HG03108 (cell line): Measurements from ENCODE around the gene NOC2L.
"Not testable (repeated sequence)": the region's sequence is repeated elsewhere in the genome, so short reads cannot be mapped to it uniquely, and the experiment has no call there.

ENCODE experiments used
- ATAC-seq: cut with Tn5 transposase; IDR thresholded peaks from one replicate; pipeline ENCODE4 v1.9.1; 2021; ENCODE audit warnings: moderate library complexity; ENCODE audit not compliant: unreplicated experiment

Gene NOC2L

DNA sequence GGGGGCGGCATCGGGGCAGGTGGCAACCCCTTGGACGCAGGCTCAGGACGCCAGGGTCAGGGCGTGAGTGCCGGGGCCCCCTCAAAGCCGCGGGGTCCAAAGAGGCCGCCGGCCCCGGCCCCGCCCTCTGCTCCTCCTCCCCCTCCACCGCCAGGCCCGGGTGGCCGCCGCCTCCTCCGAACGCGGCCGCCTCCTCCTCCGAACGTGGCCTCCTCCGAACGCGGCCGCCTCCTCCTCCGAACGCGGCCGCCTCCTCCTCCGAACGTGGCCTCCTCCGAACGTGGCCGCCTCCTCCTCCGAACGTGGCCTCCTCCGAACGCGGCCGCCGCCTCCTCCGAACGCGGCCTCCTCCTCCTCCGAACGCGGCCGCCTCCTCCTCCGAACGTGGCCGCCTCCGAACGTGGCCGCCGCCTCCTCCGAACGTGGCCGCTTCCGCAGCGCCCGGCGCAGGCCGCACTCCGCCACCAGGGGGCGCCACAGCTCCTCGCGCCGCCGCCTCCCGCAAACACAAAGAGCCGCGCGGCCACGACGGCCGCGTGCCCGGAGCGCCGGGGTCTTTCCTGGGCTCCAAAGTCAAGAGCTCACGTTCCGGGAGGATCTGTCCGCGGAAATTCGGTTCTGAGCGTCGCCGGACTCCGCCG is 54.6 kb downstream of the NOC2L start:
- no peak for ATAC-seq

DNA sequence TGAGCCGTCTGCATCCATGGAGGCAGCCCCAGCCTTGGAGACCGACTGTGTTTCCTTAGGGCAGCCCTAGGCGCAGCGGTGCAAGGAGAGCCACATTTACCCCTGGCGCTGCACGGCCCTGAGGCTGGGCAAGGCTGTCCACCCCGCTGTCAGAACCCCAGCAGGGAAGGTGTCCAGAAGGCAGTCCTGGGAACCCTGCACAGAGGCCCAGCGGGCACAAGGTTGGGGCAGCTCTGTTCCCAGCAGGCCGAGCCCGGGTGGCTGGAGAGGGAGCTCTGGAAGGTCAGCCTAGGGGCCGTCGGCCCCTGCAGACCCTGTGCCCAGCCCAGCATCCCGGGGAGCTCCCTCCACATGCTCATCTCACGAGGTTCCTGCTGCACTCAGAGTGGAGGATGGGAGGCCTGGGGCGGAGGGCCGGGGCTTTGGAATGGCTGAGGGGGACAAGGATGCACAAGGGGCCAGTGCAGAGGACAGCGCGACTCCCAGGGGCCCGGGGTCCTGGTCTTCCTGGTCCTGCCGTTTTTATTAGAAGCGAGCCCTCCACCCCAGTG is 55.3 kb downstream of the NOC2L start:
- no peak for ATAC-seq

DNA sequence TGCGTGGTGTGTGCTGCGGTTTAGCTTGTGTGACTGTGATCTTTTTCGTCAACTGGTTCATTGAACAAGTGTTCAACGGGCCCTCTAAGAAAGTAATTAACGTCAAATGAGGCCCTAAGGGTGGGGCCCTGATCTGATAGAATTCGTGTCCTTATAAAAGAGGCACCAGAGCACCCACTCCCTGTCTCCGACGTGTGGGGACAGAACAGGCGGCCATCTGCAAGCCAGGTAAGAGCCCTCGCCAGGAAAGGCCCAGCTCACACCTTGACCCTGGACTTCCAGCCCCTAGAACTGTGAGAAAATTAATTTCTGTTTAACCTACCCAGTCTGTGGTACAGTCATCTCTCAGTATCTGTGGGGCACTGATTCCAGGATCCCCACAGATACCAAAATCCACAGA is 55.8 kb downstream of the NOC2L start:
- ATAC-seq: no peak

DNA sequence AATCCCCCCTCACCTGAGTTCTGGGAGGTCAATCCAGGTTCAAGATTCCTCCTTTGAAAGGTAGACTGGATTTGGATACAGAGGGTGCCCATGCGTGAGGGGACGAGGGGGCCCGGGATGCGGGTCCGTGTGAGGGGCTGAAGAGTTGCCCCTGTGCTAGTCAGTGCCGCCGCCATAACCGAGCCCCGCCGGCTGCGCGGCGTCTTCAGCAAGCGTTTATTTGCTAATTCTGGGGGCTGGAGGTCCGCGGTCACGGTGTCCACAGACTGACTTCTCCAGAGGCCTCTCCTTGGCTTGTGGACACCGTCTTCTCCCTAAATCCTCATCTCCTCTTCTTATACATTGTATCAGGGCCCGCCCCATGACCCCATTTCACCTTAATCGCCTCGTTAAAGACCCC is 56.3 kb downstream of the NOC2L start:
- no peak for ATAC-seq

DNA sequence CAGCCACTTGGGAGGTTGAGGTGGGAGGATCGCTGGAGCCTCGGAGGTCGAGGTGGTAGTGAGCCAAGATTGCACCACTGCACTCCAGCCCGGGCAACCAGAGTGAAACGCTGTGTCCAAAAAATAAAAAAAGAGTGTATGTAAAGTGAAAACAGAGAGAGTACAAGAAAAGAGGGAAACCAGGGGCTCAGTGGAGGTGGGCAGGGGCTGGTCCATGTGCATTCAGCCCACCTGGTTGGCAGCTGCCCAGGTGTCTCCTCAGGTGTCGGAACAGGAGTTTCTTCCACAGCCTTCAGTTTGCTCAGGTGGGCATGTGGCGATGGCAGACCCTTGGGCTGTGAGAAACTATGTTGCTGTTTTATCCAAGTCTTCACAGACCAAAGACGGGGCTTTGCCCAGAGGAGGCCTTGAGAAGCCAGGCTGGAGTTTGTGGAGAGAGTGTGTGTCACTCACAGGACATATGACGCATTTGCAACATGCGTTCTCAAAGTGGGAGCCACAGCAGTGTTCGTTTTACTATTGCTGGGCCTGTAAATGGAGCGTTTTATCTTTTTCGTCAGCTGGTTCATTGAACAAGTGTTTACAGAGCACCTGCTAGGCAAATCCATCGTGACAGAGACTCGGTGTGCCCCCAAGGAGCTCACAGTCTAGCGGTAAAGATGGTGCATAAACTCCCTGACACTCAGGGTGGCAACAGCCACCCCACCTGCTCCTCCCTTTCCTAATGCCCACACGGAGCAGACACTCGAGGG is 57.8 kb downstream of the NOC2L start:
- ATAC-seq: no peak

DNA sequence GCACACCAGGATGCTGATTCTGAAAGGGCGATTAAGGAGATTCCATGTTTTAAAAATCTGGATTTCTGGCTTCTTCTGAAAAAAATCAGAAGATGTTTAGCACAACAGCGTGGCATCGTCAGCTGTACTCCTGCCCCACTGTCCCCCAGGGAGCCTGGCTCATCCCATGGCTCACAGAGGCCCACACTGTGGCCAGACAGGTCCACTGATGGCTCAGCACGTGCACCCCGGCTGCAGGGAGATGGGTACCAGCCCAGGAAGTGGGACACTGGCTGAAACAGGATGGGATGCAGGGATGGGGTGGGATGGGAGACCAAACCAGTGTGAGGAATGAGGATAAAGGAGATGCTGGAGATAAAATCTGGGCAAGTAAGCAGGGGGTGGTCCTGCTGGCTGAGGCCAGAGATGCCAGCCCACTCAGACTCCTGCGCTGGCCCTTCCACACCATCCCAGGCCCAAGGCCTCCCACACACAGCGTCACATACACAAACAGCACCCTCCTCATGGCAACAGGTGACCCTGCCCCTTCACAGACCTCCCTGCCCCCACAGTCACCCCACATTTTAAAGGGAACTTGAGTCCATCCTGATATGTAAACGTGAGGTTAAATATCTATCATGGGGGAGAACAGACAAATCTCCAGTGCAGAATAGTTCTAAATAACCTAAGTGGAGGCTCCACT is 59.3 kb downstream of the NOC2L start:
- no peak for ATAC-seq

DNA sequence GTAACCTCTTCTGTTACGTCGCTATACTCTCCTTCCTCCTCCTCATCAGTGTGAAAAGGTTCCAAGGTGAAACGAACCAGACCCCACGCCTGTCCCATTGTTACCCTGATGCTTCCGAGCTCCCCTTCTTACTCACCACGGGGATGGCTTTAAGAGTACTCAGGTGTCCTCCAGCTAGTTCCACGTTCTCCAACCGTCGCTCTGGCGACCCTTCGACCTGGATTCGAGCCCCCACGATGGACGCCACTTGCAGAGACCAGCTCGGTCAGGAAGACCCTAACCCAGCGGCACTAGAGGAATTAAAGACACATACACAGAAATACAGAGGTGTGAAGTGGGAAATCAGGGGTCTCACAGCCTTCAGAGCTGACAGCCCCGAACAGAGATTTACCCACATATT is 61.1 kb downstream of the NOC2L start:
- ATAC-seq: not testable (repeated sequence)

DNA sequence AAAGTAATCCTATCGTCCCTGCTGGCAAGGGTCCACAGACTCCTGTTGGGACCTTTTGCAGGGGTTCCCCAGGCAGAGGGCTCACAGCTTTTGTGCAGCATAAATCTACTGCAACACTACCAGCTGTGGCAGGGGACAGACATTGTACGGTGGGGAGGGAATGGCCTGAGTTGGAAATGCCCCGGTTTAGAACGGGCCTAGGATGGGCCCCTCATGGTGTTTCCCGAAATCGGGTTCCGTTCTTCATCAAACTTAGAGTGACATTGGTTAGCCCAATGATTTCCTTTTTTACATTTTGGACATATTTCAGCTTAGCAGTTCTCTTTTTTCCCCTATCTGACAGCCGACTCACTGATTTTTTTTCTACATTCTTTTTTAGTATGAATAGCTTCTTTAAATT is 61.8 kb downstream of the NOC2L start:
- no peak for ATAC-seq
